SH-SY5Y (cell line): ENCODE results near the gene OBI1.

ENCODE experiments used
- GATA2 ChIP-seq: IDR thresholded peaks from 2 replicates; pipeline ENCODE4 v1.6.1; 2011; ENCODE audit warnings: mild to moderate bottlenecking, low read depth, low read length
- GATA3 ChIP-seq: IDR thresholded peaks from 2 replicates; pipeline ENCODE4 v1.6.1; 2011; ENCODE audit warnings: low read depth, mild to moderate bottlenecking, low read length, moderate library complexity

DNA sequence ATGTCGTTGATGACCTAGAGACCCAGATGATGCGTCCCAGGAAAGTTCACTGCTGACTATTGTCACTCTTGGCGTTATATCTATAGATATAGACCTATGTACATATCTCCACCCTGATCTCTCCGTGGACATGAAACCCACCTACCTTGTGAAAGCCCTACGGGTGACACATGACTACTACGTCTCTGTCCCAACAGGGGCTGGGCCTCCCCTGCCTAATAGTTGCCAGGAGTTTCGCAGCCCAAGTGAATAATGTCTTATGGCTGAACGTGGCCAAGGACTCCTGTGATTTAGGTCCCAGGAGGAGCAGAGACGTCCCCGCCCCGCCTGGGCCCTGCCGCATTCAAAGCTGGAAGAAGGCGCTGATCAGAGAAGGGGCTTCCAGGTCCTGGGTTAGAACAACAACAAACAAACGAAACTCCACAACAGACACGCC, 50.7 kb downstream of the OBI1 start:
- no peak for TF ChIP-seq GATA2
- TF ChIP-seq GATA3: no peak
